ENCODE results near the gene ZNF385B.

The ZNF385B gene

GRCh38 chr2:179551539-179552045 lies 309.8 kb downstream of the ZNF385B start:
- DNase-seq (ENCODE audit: low read depth): no peak

GRCh38 chr2:179550849-179551248 lies 310.6 kb downstream of the ZNF385B start:
- DNase-seq (ENCODE audit: low read depth): no peak

- no peak for DNase-seq (ENCODE audit: low read depth)
These were observed 311.2 kb downstream of the ZNF385B start for GRCh38 chr2:179550214-179550613.

GRCh38 chr2:179546656-179547055 lies 314.8 kb downstream of the ZNF385B start:
- no peak for DNase-seq (ENCODE audit: low read depth)

GRCh38 chr2:179545024-179545423 lies 316.4 kb downstream of the ZNF385B start:
- no peak for DNase-seq (ENCODE audit: low read depth)

- no peak for DNase-seq (ENCODE audit: low read depth)
These were observed 318.0 kb downstream of the ZNF385B start for GRCh38 chr2:179543361-179543901.

GRCh38 chr2:179541586-179541985 lies 319.8 kb downstream of the ZNF385B start:
- DNase-seq (ENCODE audit: low read depth): no peak

- DNase-seq (ENCODE audit: low read depth): no peak
These were observed 322.3 kb downstream of the ZNF385B start for GRCh38 chr2:179539124-179539511.

- DNase-seq (ENCODE audit: low read depth): peak; percentile 63
These were observed 322.8 kb downstream of the ZNF385B start for GRCh38 chr2:179538406-179539123.

- DNase-seq (ENCODE audit: low read depth): peak; percentile 16
These were observed 325.2 kb downstream of the ZNF385B start for GRCh38 chr2:179536185-179536584.

GRCh38 chr2:179533875-179534274 lies 327.5 kb downstream of the ZNF385B start:
- no peak for DNase-seq (ENCODE audit: low read depth)

- DNase-seq (ENCODE audit: low read depth): no peak
These were observed 328.5 kb downstream of the ZNF385B start for GRCh38 chr2:179532863-179533278.

GRCh38 chr2:179528576-179529069 lies 332.8 kb downstream of the ZNF385B start:
- no peak for DNase-seq (ENCODE audit: low read depth)

- DNase-seq (ENCODE audit: low read depth): no peak
These were observed 336.1 kb downstream of the ZNF385B start for GRCh38 chr2:179525340-179525739.

GRCh38 chr2:179524809-179525339 lies 336.5 kb downstream of the ZNF385B start:
- DNase-seq (ENCODE audit: low read depth): no peak

GRCh38 chr2:179521944-179522343 lies 339.5 kb downstream of the ZNF385B start:
- DNase-seq (ENCODE audit: low read depth): no peak

GRCh38 chr2:179518830-179519229 lies 342.6 kb downstream of the ZNF385B start:
- no peak for DNase-seq (ENCODE audit: low read depth)

- no peak for DNase-seq (ENCODE audit: low read depth)
These were observed 348.2 kb downstream of the ZNF385B start for GRCh38 chr2:179513181-179513580.

- DNase-seq (ENCODE audit: low read depth): no peak
These were observed 349.0 kb downstream of the ZNF385B start for GRCh38 chr2:179512281-179513035.

GRCh38 chr2:179511105-179511789 lies 350.2 kb downstream of the ZNF385B start:
- no peak for DNase-seq (ENCODE audit: low read depth)

GRCh38 chr2:179495315-179495714 lies 366.1 kb downstream of the ZNF385B start:
- DNase-seq (ENCODE audit: low read depth): no peak

GRCh38 chr2:179488563-179488962 lies 372.8 kb downstream of the ZNF385B start:
- no peak for DNase-seq (ENCODE audit: low read depth)

Measured in stromal cell of bone marrow (primary cell).